ENCODE measurements around the gene KDM6B.
"Not testable (repeated sequence)": the region's sequence is repeated elsewhere in the genome, so short reads cannot be mapped to it uniquely, and the experiment has no call there.

KDM6B gene

DNA sequence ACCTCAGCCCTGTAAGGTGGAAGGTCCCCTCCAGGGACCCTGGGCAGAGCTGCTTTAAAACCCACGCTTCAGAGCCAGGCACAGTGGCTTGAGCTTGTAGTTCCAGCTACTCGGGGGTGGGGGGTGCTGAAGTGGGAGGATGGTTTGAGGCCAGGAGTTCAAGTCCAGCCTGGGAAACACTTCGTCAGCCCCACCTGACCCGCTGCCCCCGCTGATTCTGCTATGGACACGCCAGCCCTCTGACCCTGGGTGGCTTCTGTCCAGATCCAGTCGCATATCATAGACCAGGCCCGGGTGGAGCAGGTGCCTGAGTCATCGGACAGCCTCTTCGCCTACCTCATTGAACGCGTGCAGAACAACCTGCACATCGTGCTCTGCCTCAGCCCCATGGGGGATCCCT, 35.2 kb upstream of the KDM6B start:
- Histone ChIP-seq H3K27ac (ENCODE audit: insufficient read depth in 1 of 2, low read depth in 1 of 2, low read length in 2 of 2, poor library complexity in 1 of 2, severe bottlenecking in 2 of 2) (no peak overlapping the region), H3K4me1 (ENCODE audit: control extremely low read depth in 1 of 4, control insufficient read depth in 4 of 4, insufficient read depth in 4 of 4, low read length in 3 of 4) (peaks cover 0 to 1% (median 0%) of the 10 kb centered on the region in 4 experiments), H3K27me3 (replicated peaks in 2 of 5; ENCODE audit: control insufficient read depth in 4 of 5, insufficient read depth in 5 of 5, low read length in 4 of 5) (no peaks in the 10 kb centered on the region), H3K4me3 (ENCODE audit: control insufficient read depth in 1 of 7, extremely low read depth in 1 of 7, insufficient read depth in 4 of 7, low read depth in 2 of 7, low read length in 6 of 7) (no peak overlapping the region), H3K9me3 (ENCODE audit: control extremely low read depth in 1 of 5, control insufficient read depth in 4 of 5, insufficient read depth in 2 of 5, low read depth in 1 of 5, low read length in 4 of 5) (no peaks in the 10 kb centered on the region), H3K36me3 (ENCODE audit: control insufficient read depth in 4 of 4, insufficient read depth in 4 of 4, low read length in 3 of 4) (no peaks in the 10 kb centered on the region)
- WGBS (ENCODE audit: insufficient coverage) = 88% methylated on average over 13 of the region's 13 CpGs
- POLR2A ChIA-PET = no interaction called here
- DNase-seq = no peak
- CTCF ChIA-PET = interaction anchor here (0.8 to 1.5 kb wide), 3 partner anchors 20 to 68 kb away, joined by 3 read pairs; no protein-coding TSS in a partner anchor

DNA sequence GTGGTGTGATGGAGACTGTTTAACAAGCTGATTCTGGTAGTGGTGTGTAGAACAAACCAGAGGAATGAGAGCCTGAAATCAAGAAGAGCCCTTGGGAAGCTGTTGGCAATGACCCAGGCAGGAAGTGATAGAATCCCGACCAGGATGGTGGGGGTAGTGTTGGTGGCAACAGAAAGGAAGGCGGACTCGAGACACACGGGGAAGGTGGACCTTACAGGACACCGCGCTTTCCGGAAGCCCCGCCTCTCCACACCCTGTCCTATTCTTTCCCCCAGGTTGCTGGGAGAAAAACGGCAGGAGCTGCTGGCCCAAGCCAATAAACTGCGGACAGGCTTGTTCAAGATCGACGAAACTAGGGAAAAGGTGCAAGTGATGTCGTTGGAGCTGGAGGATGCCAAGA, 30.0 kb upstream of the KDM6B start:
- Histone ChIP-seq H3K27me3 (replicated peaks in 2 of 5; ENCODE audit: control insufficient read depth in 4 of 5, insufficient read depth in 5 of 5, low read length in 4 of 5) (no peaks in the 10 kb centered on the region), H3K4me1 (ENCODE audit: control extremely low read depth in 1 of 4, control insufficient read depth in 4 of 4, insufficient read depth in 4 of 4, low read length in 3 of 4) (peaks cover 0 to 4% (median 0%) of the 10 kb centered on the region in 4 experiments), H3K36me3 (ENCODE audit: control insufficient read depth in 4 of 4, insufficient read depth in 4 of 4, low read length in 3 of 4) (no peaks in the 10 kb centered on the region), H3K4me3 (ENCODE audit: control insufficient read depth in 1 of 7, extremely low read depth in 1 of 7, insufficient read depth in 4 of 7, low read depth in 2 of 7, low read length in 6 of 7) (no peak overlapping the region), H3K9me3 (ENCODE audit: control extremely low read depth in 1 of 5, control insufficient read depth in 4 of 5, insufficient read depth in 2 of 5, low read depth in 1 of 5, low read length in 4 of 5) (no peaks in the 10 kb centered on the region), H3K27ac (ENCODE audit: insufficient read depth in 1 of 2, low read depth in 1 of 2, low read length in 2 of 2, poor library complexity in 1 of 2, severe bottlenecking in 2 of 2) (no peak overlapping the region)
- CTCF ChIA-PET = interaction anchor here (1.3 kb wide), 1 partner anchor 13 kb away, joined by 4 read pairs; no protein-coding TSS in a partner anchor
- no peak for DNase-seq
- POLR2A ChIA-PET = interaction anchor here (0.8 kb wide), 1 partner anchor 20 kb away, joined by 3 read pairs; no protein-coding TSS in a partner anchor
- WGBS (ENCODE audit: insufficient coverage) = 96% methylated on average over 4 of the region's 13 CpGs

DNA sequence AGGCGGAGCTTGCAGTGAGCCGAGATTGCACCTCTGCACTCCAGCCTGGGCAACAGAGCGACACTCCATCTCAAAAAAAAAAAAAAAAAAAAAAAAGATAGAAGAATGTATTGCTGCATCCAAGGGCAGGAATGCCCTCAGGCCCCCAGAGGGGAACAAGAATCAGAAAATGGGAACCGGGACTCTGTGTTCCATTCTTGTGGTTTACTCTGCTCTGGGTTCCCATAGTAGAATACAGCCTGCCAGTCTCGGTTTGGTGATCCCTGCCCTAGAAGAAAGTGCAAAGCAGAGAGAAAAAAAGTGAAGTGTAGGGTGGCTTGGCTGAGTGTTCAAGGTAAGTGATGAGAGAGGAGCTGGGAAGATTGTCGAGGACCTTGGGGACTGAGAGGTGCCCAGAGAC, 27.4 kb upstream of the KDM6B start:
- 93% methylated on average over 3 of the region's 6 CpGs for WGBS (ENCODE audit: insufficient coverage)
- ChIA-PET POLR2A (no interaction called here), CTCF (interaction anchor here (0.8 kb wide), 1 partner anchor 273 kb away, joined by 3 read pairs; no protein-coding TSS in a partner anchor)

DNA sequence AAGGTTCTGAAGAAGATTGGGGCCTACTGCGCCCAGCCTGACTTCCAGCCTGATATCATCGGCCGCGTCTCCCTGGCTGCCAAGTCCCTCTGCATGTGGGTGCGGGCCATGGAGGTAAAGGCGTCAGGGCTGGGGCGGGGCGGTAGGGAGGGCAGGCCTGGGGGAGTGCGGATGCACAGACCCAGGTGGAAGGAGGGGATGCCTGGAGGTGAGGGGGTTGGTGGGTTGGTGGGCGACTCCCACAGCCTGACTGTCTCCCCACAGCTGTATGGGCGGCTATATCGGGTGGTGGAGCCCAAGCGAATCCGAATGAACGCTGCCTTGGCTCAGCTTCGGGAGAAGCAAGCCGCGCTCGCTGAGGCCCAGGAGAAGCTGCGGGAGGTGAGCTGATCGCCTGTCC, 26.8 kb upstream of the KDM6B start:
- CTCF ChIA-PET = interaction anchor here (0.8 kb wide), 1 partner anchor 272 kb away, joined by 3 read pairs; no protein-coding TSS in a partner anchor
- Histone ChIP-seq H3K27me3 (replicated peaks in 2 of 5; ENCODE audit: control insufficient read depth in 4 of 5, insufficient read depth in 5 of 5, low read length in 4 of 5) (no peaks in the 10 kb centered on the region), H3K4me3 (ENCODE audit: control insufficient read depth in 1 of 7, extremely low read depth in 1 of 7, insufficient read depth in 4 of 7, low read depth in 2 of 7, low read length in 6 of 7) (no peak overlapping the region)

More for the DNA sequence above, 27.4 kb upstream of the KDM6B start:
- Histone ChIP-seq H3K36me3 (ENCODE audit: control insufficient read depth in 4 of 4, insufficient read depth in 4 of 4, low read length in 3 of 4) (no peaks in the 10 kb centered on the region), H3K27me3 (replicated peaks in 2 of 5; ENCODE audit: control insufficient read depth in 4 of 5, insufficient read depth in 5 of 5, low read length in 4 of 5) (no peaks in the 10 kb centered on the region), H3K4me3 (ENCODE audit: control insufficient read depth in 1 of 7, extremely low read depth in 1 of 7, insufficient read depth in 4 of 7, low read depth in 2 of 7, low read length in 6 of 7) (no peak overlapping the region), H3K4me1 (ENCODE audit: control extremely low read depth in 1 of 4, control insufficient read depth in 4 of 4, insufficient read depth in 4 of 4, low read length in 3 of 4) (peaks cover 2 to 7% (median 7%) of the 10 kb centered on the region in 4 experiments), H3K27ac (ENCODE audit: insufficient read depth in 1 of 2, low read depth in 1 of 2, low read length in 2 of 2, poor library complexity in 1 of 2, severe bottlenecking in 2 of 2) (no peak overlapping the region), H3K9me3 (ENCODE audit: control extremely low read depth in 1 of 5, control insufficient read depth in 4 of 5, insufficient read depth in 2 of 5, low read depth in 1 of 5, low read length in 4 of 5) (no peaks in the 10 kb centered on the region)
- no peak for DNase-seq

DNA sequence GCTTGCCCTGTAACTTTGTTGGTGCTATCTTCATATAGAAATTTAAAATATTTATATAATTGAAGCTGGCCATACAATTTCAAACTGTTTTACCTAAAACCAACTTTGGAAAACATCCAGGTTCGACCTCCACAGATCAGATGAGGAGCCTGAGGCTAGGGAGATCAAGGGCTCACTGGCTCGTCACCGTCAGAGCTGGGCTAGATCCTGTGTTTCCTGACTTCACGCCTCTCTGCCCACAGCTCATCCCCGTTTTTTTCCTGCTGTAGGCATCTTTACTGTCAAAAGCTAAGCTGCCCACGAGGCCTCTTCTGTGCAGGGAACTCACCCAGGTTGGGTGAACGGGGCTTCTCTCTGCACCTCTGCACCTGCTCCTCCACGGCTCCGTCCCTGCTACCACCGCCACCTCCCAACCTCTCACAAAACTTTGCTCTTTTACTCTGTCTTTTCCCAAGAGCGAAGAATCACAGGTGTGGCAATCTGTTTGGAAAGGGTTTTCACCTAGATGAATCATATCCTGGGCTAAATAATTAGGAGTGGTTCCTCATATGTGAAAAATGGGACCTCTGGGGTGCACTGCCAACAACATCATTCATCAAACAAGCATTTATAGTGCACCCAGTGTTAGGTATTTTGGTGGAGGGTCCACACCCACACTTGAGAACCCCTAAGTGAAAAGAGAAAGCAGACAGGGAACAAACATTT, 24.8 kb upstream of the KDM6B start:
- Histone ChIP-seq H3K4me1 (ENCODE audit: control extremely low read depth in 1 of 4, control insufficient read depth in 4 of 4, insufficient read depth in 4 of 4, low read length in 3 of 4) (peaks cover 2 to 7% (median 6%) of the 10 kb centered on the region in 4 experiments), H3K9me3 (ENCODE audit: control extremely low read depth in 1 of 5, control insufficient read depth in 4 of 5, insufficient read depth in 2 of 5, low read depth in 1 of 5, low read length in 4 of 5) (no peaks in the 10 kb centered on the region), H3K27me3 (replicated peaks in 2 of 5; ENCODE audit: control insufficient read depth in 4 of 5, insufficient read depth in 5 of 5, low read length in 4 of 5) (no peaks in the 10 kb centered on the region), H3K4me3 (ENCODE audit: control insufficient read depth in 1 of 7, extremely low read depth in 1 of 7, insufficient read depth in 4 of 7, low read depth in 2 of 7, low read length in 6 of 7) (no peak overlapping the region), H3K36me3 (ENCODE audit: control insufficient read depth in 4 of 4, insufficient read depth in 4 of 4, low read length in 3 of 4) (no peaks in the 10 kb centered on the region), H3K27ac (ENCODE audit: insufficient read depth in 1 of 2, low read depth in 1 of 2, low read length in 2 of 2, poor library complexity in 1 of 2, severe bottlenecking in 2 of 2) (no peak overlapping the region)
- POLR2A ChIA-PET = no interaction called here
- no peak for DNase-seq
- 86% methylated on average over 9 of the region's 11 CpGs for WGBS (ENCODE audit: insufficient coverage)
- CTCF ChIA-PET = interaction anchor here (0.7 to 1.3 kb wide), 5 partner anchors 10 to 32 kb away, joined by 3 read pairs; no protein-coding TSS in a partner anchor

More for the DNA sequence above, 26.8 kb upstream of the KDM6B start:
- DNase-seq = no peak
- Histone ChIP-seq H3K9me3 (ENCODE audit: control extremely low read depth in 1 of 5, control insufficient read depth in 4 of 5, insufficient read depth in 2 of 5, low read depth in 1 of 5, low read length in 4 of 5) (no peaks in the 10 kb centered on the region), H3K36me3 (ENCODE audit: control insufficient read depth in 4 of 4, insufficient read depth in 4 of 4, low read length in 3 of 4) (no peaks in the 10 kb centered on the region), H3K4me1 (ENCODE audit: control extremely low read depth in 1 of 4, control insufficient read depth in 4 of 4, insufficient read depth in 4 of 4, low read length in 3 of 4) (peaks cover 2 to 9% (median 7%) of the 10 kb centered on the region in 4 experiments), H3K27ac (ENCODE audit: insufficient read depth in 1 of 2, low read depth in 1 of 2, low read length in 2 of 2, poor library complexity in 1 of 2, severe bottlenecking in 2 of 2) (no peak overlapping the region)
- WGBS (ENCODE audit: insufficient coverage) = 98% methylated on average over 20 of the region's 21 CpGs
- POLR2A ChIA-PET = no interaction called here

DNA sequence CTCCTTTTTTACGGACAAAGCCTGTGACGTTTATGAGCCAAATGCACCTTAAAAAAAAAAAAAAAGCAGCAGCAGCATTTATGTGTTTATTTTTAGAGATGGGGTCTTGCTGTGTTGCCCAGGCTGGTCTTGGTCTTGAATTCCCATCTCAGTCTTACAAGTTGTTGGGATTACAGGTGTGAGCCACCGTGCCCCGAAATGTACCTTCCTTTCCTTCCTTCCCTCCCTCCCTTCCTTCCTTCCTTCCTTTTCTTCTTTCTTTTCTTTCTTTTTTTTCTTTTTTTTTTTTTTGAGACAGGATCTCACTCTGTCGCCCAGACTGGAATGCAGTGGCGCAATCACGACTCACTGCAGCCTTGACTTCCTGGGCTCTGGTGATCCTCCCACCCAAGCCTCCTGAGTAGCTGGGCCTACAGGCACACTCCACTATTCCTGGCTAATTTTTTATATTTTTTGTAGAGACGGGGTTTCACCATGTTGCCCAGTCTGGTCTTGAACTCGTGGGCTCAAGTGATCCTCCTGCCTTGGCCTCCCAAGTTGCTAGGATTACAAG, 24.1 kb upstream of the KDM6B start:
- POLR2A ChIA-PET; DNase-seq; H3K4me3 ChIP-seq (ENCODE audit: control insufficient read depth in 1 of 7, extremely low read depth in 1 of 7, insufficient read depth in 4 of 7, low read depth in 2 of 7, low read length in 6 of 7); H3K36me3 ChIP-seq (ENCODE audit: control insufficient read depth in 4 of 4, insufficient read depth in 4 of 4, low read length in 3 of 4); H3K4me1 ChIP-seq (ENCODE audit: control extremely low read depth in 1 of 4, control insufficient read depth in 4 of 4, insufficient read depth in 4 of 4, low read length in 3 of 4); H3K27me3 ChIP-seq (replicated peaks in 2 of 5; ENCODE audit: control insufficient read depth in 4 of 5, insufficient read depth in 5 of 5, low read length in 4 of 5); H3K27ac ChIP-seq (ENCODE audit: insufficient read depth in 1 of 2, low read depth in 1 of 2, low read length in 2 of 2, poor library complexity in 1 of 2, severe bottlenecking in 2 of 2); H3K9me3 ChIP-seq (ENCODE audit: control extremely low read depth in 1 of 5, control insufficient read depth in 4 of 5, insufficient read depth in 2 of 5, low read depth in 1 of 5, low read length in 4 of 5): not testable (repeated sequence)
- WGBS (ENCODE audit: insufficient coverage) = 100% methylated on average over 4 of the region's 9 CpGs
- CTCF ChIA-PET = interaction anchor here (1.2 to 3.3 kb wide), 4 partner anchors 10 to 67 kb away, joined by 3 to 20 read pairs (median 3); no protein-coding TSS in a partner anchor

DNA sequence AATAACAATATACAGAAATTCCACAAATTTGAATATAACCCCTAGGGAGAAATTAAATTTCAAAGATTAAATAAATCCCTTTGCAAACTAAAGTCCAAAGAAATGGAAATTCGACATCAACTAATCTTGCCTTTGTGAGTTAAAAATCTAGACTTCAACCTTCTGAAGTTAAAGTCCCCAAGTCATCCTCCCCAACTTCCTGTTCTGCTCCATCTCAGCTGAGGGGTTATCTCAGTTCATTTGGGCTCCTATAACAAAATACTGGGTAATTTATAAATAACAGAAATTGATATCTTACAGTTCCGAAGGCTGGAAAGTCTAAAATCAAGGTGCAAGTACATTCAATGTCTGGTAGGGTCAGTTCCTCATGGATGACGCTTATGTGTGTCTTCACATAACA, 22.8 kb upstream of the KDM6B start:
- 60% methylated on average over 3 of the region's 3 CpGs for WGBS (ENCODE audit: insufficient coverage)
- Histone ChIP-seq H3K27ac (ENCODE audit: insufficient read depth in 1 of 2, low read depth in 1 of 2, low read length in 2 of 2, poor library complexity in 1 of 2, severe bottlenecking in 2 of 2) (no peak overlapping the region), H3K36me3 (ENCODE audit: control insufficient read depth in 4 of 4, insufficient read depth in 4 of 4, low read length in 3 of 4) (no peaks in the 10 kb centered on the region), H3K27me3 (replicated peaks in 2 of 5; ENCODE audit: control insufficient read depth in 4 of 5, insufficient read depth in 5 of 5, low read length in 4 of 5) (no peaks in the 10 kb centered on the region), H3K4me1 (ENCODE audit: control extremely low read depth in 1 of 4, control insufficient read depth in 4 of 4, insufficient read depth in 4 of 4, low read length in 3 of 4) (peaks cover 2 to 7% (median 6%) of the 10 kb centered on the region in 4 experiments), H3K9me3 (ENCODE audit: control extremely low read depth in 1 of 5, control insufficient read depth in 4 of 5, insufficient read depth in 2 of 5, low read depth in 1 of 5, low read length in 4 of 5) (no peaks in the 10 kb centered on the region), H3K4me3 (ENCODE audit: control insufficient read depth in 1 of 7, extremely low read depth in 1 of 7, insufficient read depth in 4 of 7, low read depth in 2 of 7, low read length in 6 of 7) (no peak overlapping the region)
- ChIA-PET CTCF (interaction anchor here (1.4 to 3.3 kb wide), 3 partner anchors 9 to 68 kb away, joined by 4 to 20 read pairs (median 4); no protein-coding TSS in a partner anchor), POLR2A (interaction anchor here (0.6 kb wide), 2 partner anchors 44 to 125 kb away, joined by 5 to 6 read pairs; no protein-coding TSS in a partner anchor)
- DNase-seq = peak; percentile 11 to 66 (median 51)
